Prostate gland (tissue), 2 donors: ENCODE results near the gene THRAP3.

Experiments used
- POLR2A ChIP-seq: fragments of 450-650 bp; IDR thresholded peaks from one replicate; pipeline ENCODE4 v1.6.1; 2016; ENCODE audit warnings: antibody characterized with exemption, mild to moderate bottlenecking
- TF ChIP-seq, protein P1 (sequence below), 4 experiments: fragments of 200-600 bp in 2 of 4; fragments of 450-650 bp in 2 of 4; sonication (generic) in 2 of 4; IDR thresholded peaks; 1 replicate in 3 of 4; 2 replicates in 1 of 4; pipeline ENCODE4 v1.5.1; 2016 to 2019; ENCODE audit warnings: antibody characterized with exemption in 4 of 4, mild to moderate bottlenecking in 2 of 4, moderate library complexity in 2 of 4

DNA sequence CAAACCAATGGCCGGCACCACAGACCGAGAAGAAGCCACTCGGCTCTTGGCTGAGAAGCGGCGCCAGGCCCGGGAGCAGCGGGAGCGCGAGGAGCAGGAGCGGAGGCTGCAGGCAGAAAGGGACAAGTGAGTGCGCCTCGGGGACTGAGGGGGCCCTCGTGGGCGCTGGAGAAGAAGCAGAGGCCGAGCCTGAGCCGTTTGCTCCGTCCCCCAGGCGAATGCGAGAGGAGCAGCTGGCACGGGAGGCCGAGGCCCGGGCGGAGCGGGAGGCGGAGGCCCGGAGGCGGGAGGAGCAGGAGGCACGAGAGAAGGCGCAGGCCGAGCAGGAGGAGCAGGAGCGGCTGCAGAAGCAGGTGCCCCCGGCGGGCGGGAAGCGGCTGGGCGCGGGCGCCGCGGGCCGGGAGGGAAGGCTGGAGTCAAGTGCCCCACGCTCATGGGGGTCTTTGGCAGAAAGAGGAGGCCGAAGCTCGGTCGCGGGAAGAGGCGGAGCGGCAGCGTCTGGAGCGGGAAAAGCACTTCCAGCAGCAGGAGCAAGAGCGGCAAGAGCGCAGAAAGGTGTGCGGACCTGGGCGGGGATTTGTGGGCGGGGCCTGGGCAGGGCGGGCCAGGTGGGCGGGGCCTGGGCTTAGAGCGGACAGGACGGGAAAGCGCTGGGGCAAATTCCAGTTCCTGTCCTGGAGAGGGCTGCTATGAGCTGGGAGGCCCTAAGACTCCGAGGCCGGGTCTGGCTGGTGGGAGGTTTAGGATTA is 45.6 kb upstream of the THRAP3 start:
- TF ChIP-seq, protein P1, sequence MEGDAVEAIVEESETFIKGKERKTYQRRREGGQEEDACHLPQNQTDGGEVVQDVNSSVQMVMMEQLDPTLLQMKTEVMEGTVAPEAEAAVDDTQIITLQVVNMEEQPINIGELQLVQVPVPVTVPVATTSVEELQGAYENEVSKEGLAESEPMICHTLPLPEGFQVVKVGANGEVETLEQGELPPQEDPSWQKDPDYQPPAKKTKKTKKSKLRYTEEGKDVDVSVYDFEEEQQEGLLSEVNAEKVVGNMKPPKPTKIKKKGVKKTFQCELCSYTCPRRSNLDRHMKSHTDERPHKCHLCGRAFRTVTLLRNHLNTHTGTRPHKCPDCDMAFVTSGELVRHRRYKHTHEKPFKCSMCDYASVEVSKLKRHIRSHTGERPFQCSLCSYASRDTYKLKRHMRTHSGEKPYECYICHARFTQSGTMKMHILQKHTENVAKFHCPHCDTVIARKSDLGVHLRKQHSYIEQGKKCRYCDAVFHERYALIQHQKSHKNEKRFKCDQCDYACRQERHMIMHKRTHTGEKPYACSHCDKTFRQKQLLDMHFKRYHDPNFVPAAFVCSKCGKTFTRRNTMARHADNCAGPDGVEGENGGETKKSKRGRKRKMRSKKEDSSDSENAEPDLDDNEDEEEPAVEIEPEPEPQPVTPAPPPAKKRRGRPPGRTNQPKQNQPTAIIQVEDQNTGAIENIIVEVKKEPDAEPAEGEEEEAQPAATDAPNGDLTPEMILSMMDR (IDR thresholded peaks at IDR 0.05) = no peak
- TF ChIP-seq POLR2A = no peak
